ENCODE measurements around the gene SLIT3. TPM values are rescaled to one million over a fixed set of nuclear protein-coding genes. Genes with fewer than 3 reads are reported as not detected.

Gene SLIT3
- polyA plus RNA-seq, 1 of the 3 experiments (the other 2 are of a cell fraction) = 119 TPM

- no peak for DNase-seq
- no peaks in the 10 kb centered on the region for H3K9me3 ChIP-seq
- peaks cover 7% of the 10 kb centered on the region for H3F3A ChIP-seq (replicated peaks; ENCODE audit: insufficient read depth)
- no peaks in the 10 kb centered on the region for H3K9me2 ChIP-seq
- TF ChIP-seq RXRA (IDR thresholded peaks at IDR 0.05; ENCODE audit: borderline replicate concordance, low read depth) = no peak
- TF ChIP-seq SIN3A (IDR thresholded peaks at IDR 0.05; ENCODE audit: borderline replicate concordance, low read depth, low read length) = no peak
- TF ChIP-seq MEF2A (IDR thresholded peaks at IDR 0.05; ENCODE audit: borderline replicate concordance, low read depth) = no peak
- no peak for TF ChIP-seq GATA2 (CRISPR knock-in tag; IDR thresholded peaks at IDR 0.05)
- TF ChIP-seq POLR2AphosphoS5 (IDR thresholded peaks at IDR 0.05; ENCODE audit: low read depth, low read length) = no peak
- TF ChIP-seq EZH2phosphoT487 (IDR thresholded peaks at IDR 0.05; ENCODE audit: borderline replicate concordance, low read depth) = no peak
- no peak for TF ChIP-seq RCOR1 (IDR thresholded peaks at IDR 0.05; ENCODE audit: low read length)
- TF ChIP-seq, protein P1, sequence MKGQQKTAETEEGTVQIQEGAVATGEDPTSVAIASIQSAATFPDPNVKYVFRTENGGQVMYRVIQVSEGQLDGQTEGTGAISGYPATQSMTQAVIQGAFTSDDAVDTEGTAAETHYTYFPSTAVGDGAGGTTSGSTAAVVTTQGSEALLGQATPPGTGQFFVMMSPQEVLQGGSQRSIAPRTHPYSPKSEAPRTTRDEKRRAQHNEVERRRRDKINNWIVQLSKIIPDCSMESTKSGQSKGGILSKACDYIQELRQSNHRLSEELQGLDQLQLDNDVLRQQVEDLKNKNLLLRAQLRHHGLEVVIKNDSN (IDR thresholded peaks at IDR 0.05; ENCODE audit: borderline replicate concordance, low read depth) = no peak
- TF ChIP-seq RAD21 (IDR thresholded peaks at IDR 0.05; ENCODE audit: low read length) = no peak
- no peak for TF ChIP-seq FOXM1 (IDR thresholded peaks at IDR 0.05; ENCODE audit: low read depth)
- TF ChIP-seq EP300 (IDR thresholded peaks at IDR 0.05; ENCODE audit: borderline replicate concordance in 1 of 2, low read depth in 1 of 2, low read length in 1 of 2) = no peak
- TF ChIP-seq SMC3 (IDR thresholded peaks at IDR 0.05; ENCODE audit: low read depth, low read length) = no peak
- TF ChIP-seq RFX5 (IDR thresholded peaks at IDR 0.05; ENCODE audit: low read length) = no peak
- no peak overlapping the region for H3K27ac ChIP-seq (ENCODE audit: low read depth in 2 of 2, low read length in 1 of 2)
- no peaks in the 10 kb centered on the region; the same call in 1 of the 2 replicates for H4K20me1 ChIP-seq (ENCODE audit: insufficient read depth)
- no peaks in the 10 kb centered on the region for H3K27me3 ChIP-seq (ENCODE audit: insufficient read depth)
- peaks cover under 1 to 10% of the 10 kb centered on the region in 2 experiments for H3K36me3 ChIP-seq (replicated peaks in 1 of 2; ENCODE audit: control insufficient read depth in 1 of 2, insufficient read depth in 2 of 2, low read length in 1 of 2)
- POLR2A ChIA-PET = no interaction called here
- H2AFZ ChIP-seq (ENCODE audit: low read depth) = no peak overlapping the region
- CTCF ChIA-PET = interaction anchor here (0.7 to 2.3 kb wide), 2 partner anchors 9 to 11 kb away, joined by 3 to 9 read pairs; no protein-coding TSS in a partner anchor
- peaks cover 5 to 26% of the 10 kb centered on the region in 2 experiments for H3K4me1 ChIP-seq (ENCODE audit: control insufficient read depth in 1 of 2, insufficient read depth in 2 of 2, low read depth in 1 of 2, low read length in 1 of 2)
- no peak overlapping the region for H3K4me2 ChIP-seq
- no peak overlapping the region for H3K4me3 ChIP-seq (ENCODE audit: low read depth in 2 of 2, low read length in 1 of 2)
- WGBS (ENCODE audit: low lambda C conversion rate) = 90% methylated on average over 5 of the region's 5 CpGs
- H3K9ac ChIP-seq = no peak overlapping the region
- H3K79me2 ChIP-seq (ENCODE audit: insufficient read depth) = peaks cover 14% of the 10 kb centered on the region
These were observed 44.7 kb downstream of the SLIT3 start for GRCh38 chr5:169256191-169256590.

GRCh38 chr5:169253071-169253470 lies 47.9 kb downstream of the SLIT3 start:
- ChIA-PET CTCF (interaction anchor here (1.2 to 1.7 kb wide), 2 partner anchors 8 to 77 kb away, joined by 3 to 5 read pairs; no protein-coding TSS in a partner anchor), POLR2A (interaction anchor here (0.8 kb wide), 1 partner anchor 25 kb away, joined by 3 read pairs; no protein-coding TSS in a partner anchor)

More at GRCh38 chr5:169253071-169253470, 47.9 kb downstream of the SLIT3 start:
- no peak overlapping the region for H3K4me3 ChIP-seq (ENCODE audit: low read depth in 2 of 2, low read length in 1 of 2)
- no peaks in the 10 kb centered on the region; the same call in 1 of the 2 replicates for H4K20me1 ChIP-seq (ENCODE audit: insufficient read depth)
- peaks cover 5 to 37% of the 10 kb centered on the region in 2 experiments for H3K4me1 ChIP-seq (ENCODE audit: control insufficient read depth in 1 of 2, insufficient read depth in 2 of 2, low read depth in 1 of 2, low read length in 1 of 2)
- no peaks in the 10 kb centered on the region for H3K27me3 ChIP-seq (ENCODE audit: insufficient read depth)
- TF ChIP-seq MXI1 (IDR thresholded peaks at IDR 0.05; ENCODE audit: low read depth, low read length) (no peak), FOXM1 (IDR thresholded peaks at IDR 0.05; ENCODE audit: low read depth) (no peak), ZBTB33 (IDR thresholded peaks at IDR 0.05; ENCODE audit: borderline replicate concordance, low read depth) (no peak), TAF1 (IDR thresholded peaks at IDR 0.05; ENCODE audit: borderline replicate concordance, low read depth, low read length) (no peak), POLR2AphosphoS5 (IDR thresholded peaks at IDR 0.05; ENCODE audit: low read depth, low read length) (no peak), RFX5 (IDR thresholded peaks at IDR 0.05; ENCODE audit: low read length) (no peak), MAX (IDR thresholded peaks at IDR 0.05; ENCODE audit: low read depth) (no peak), PBX3 (IDR thresholded peaks at IDR 0.05) (no peak), MEF2A (IDR thresholded peaks at IDR 0.05; ENCODE audit: borderline replicate concordance, low read depth) (no peak)
- TF ChIP-seq, protein P1 (IDR thresholded peaks at IDR 0.05; ENCODE audit: borderline replicate concordance, low read depth) = no peak
- 94% methylated on average over 3 of the region's 3 CpGs for WGBS (ENCODE audit: low lambda C conversion rate)
- no peak overlapping the region for H2AFZ ChIP-seq (ENCODE audit: low read depth)
- no peaks in the 10 kb centered on the region for H3K9me3 ChIP-seq
- peaks cover 25 to 33% of the 10 kb centered on the region in 2 experiments for H3K36me3 ChIP-seq (replicated peaks in 1 of 2; ENCODE audit: control insufficient read depth in 1 of 2, insufficient read depth in 2 of 2, low read length in 1 of 2)
- no peak overlapping the region for H3K4me2 ChIP-seq
- no peaks in the 10 kb centered on the region for H3K9me2 ChIP-seq
- peaks cover 4% of the 10 kb centered on the region; the same call in 1 of the 2 replicates for H3K79me2 ChIP-seq (ENCODE audit: insufficient read depth)
- no peak overlapping the region for H3K27ac ChIP-seq (ENCODE audit: low read depth in 2 of 2, low read length in 1 of 2)
- H3F3A ChIP-seq (replicated peaks; ENCODE audit: insufficient read depth) = peaks cover 11% of the 10 kb centered on the region
- H3K9ac ChIP-seq = no peak overlapping the region
- DNase-seq = no peak

Data from SK-N-SH (cell line).